Erythroblast (primary cell): ENCODE measurements around the gene WDR48.

Source experiments
- GATA1 ChIP-seq: IDR thresholded peaks from 2 replicates; pipeline ENCODE4 v1.6.1; 2011; ENCODE audit warnings: low read depth, mild to moderate bottlenecking, control low read depth, low read length, moderate library complexity
- POLR2A ChIP-seq: IDR thresholded peaks from 2 replicates; pipeline ENCODE4 v1.6.1; 2011; ENCODE audit warnings: mild to moderate bottlenecking, low read length

- TF ChIP-seq POLR2A (no peak), GATA1 (no peak)
Measured at GRCh38 chr3:39064646-39065045, 12.8 kb downstream of the WDR48 start.
